Thyroid gland (tissue), 4 donors: ENCODE measurements around the gene ZNF677. TPM values are rescaled to one million over a fixed set of nuclear protein-coding genes. Genes with fewer than 3 reads are reported as not detected.
"Not testable (repeated sequence)": the region's sequence is repeated elsewhere in the genome, so short reads cannot be mapped to it uniquely, and the experiment has no call there.

Experiments used
- DNase-seq, 2 donors: peaks; one replicate each; pipeline ENCODE4 v3.0.0-alpha.2; 2019
- H3K27ac ChIP-seq, 3 donors: fragments of 200-600 bp; sonication (generic); 1 replicate in 2 of 3; 2 replicates in 1 of 3; pipeline ENCODE4 v1.5.1; 2016 to 2019; ENCODE audit warnings: mild to moderate bottlenecking in 1 of 3, moderate library complexity in 1 of 3
- H3K27me3 ChIP-seq: fragments of 200-600 bp; sonication (generic); one replicate; pipeline ENCODE4 v1.5.1; 2019
- H3K36me3 ChIP-seq, 2 donors: fragments of 200-600 bp; sonication (generic); one replicate each; pipeline ENCODE4 v1.5.1; 2016 to 2019
- H3K4me1 ChIP-seq, 2 donors: fragments of 200-600 bp; sonication (generic); one replicate each; pipeline ENCODE4 v1.5.1; 2017 to 2019
- H3K4me3 ChIP-seq, 3 donors: fragments of 200-600 bp; sonication (generic); replicated peaks in 1 of 3; 1 replicate in 2 of 3; 2 replicates in 1 of 3; pipeline ENCODE4 v1.5.1; 2016; ENCODE audit warnings: mild to moderate bottlenecking in 1 of 3
- H3K9me3 ChIP-seq: fragments of 200-600 bp; sonication (generic); one replicate; pipeline ENCODE4 v1.5.1; 2017
- POLR2A ChIP-seq, 2 donors: fragments of 450-650 bp; IDR thresholded peaks; one replicate each; pipeline ENCODE4 v1.6.1; 2017; ENCODE audit warnings: antibody characterized with exemption in 2 of 2, mild to moderate bottlenecking in 2 of 2, moderate library complexity in 1 of 2
- WGBS, 2 donors: methylation state at CpG; one replicate each; pipeline ENCODE4 v1.1.5; 2017; 5-methylcytosine and 5-hydroxymethylcytosine counted together
- intact Hi-C: fragments of 100-400 bp; cut with DNase I; formaldehyde crosslinking; loops from one replicate; pipeline ENCODE4 v1.15.1; 2023
- total RNA-seq, 4 donors: library from RNA; depleted of rRNA; stranded (reverse); fragments of >200 nt; gene quantifications; one replicate each; pipeline ENCODE4 v1.2.3, GENCODE V29; 2016
- TF ChIP-seq, protein P1 (sequence below), 6 experiments: fragments of 200-600 bp in 3 of 6; fragments of 450-650 bp in 3 of 6; sonication (generic) in 3 of 6; IDR thresholded peaks; one replicate each; pipeline ENCODE4 v1.5.1; 2016 to 2019; ENCODE audit warnings: antibody characterized with exemption in 6 of 6, mild to moderate bottlenecking in 2 of 6, inconsistent platforms in 1 of 6, moderate library complexity in 1 of 6

ZNF677 gene
- total RNA-seq, 4 donors from 2014 or later, result 15.7 to 42.1 (median 19.5) TPM

DNA sequence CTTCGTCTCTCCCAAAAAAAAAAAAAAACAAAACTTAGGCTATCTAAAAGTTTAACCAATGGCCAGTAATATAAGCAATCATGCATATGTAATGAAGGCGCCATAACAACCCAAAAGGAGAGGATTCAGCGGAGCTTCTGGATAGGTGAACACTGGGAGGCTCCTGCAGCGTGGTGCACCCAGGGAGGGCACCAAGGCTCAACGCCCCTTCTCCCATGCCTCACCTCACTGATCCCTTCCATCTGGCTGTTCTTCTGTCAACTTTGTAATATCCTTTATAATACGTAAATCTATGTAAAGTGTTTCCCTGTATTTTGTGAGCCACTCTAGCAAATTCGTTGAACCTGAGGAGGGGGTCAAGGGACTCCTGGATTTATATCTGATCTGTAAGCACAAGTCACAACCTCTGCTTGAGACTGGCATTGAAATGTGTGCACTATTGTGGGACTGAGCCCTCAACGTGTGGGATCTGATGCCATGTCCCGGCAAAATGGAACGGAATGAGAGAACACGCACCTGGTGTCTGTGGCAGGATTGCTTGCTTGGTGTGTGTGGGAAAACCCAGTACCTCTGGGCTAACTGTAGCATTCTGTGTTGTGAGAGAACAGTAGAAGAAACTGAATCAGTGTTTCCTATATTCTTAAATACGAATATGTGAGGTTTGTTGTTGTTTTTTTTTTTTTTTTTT lies 61.0 kb downstream of the ZNF677 start:
- 60 to 65% methylated on average over 12 of the region's 12 CpGs for WGBS, 2 donors
- intact Hi-C loops, result loop anchor here (10.0 kb wide), 2 partner anchors 171 to 551 kb away; partner anchors contain the start of gene ZNF525
- no peaks in the 10 kb centered on the region for H3K9me3 ChIP-seq
- no peaks in the 10 kb centered on the region for H3K36me3 ChIP-seq
- H3K4me1 ChIP-seq, result peaks cover 8% of the 10 kb centered on the region in 2 donors
- no peak overlapping the region for H3K27ac ChIP-seq
- peak overlapping the region in 1 of 3 donors; percentile 55 for H3K4me3 ChIP-seq
- TF ChIP-seq, protein P1, sequence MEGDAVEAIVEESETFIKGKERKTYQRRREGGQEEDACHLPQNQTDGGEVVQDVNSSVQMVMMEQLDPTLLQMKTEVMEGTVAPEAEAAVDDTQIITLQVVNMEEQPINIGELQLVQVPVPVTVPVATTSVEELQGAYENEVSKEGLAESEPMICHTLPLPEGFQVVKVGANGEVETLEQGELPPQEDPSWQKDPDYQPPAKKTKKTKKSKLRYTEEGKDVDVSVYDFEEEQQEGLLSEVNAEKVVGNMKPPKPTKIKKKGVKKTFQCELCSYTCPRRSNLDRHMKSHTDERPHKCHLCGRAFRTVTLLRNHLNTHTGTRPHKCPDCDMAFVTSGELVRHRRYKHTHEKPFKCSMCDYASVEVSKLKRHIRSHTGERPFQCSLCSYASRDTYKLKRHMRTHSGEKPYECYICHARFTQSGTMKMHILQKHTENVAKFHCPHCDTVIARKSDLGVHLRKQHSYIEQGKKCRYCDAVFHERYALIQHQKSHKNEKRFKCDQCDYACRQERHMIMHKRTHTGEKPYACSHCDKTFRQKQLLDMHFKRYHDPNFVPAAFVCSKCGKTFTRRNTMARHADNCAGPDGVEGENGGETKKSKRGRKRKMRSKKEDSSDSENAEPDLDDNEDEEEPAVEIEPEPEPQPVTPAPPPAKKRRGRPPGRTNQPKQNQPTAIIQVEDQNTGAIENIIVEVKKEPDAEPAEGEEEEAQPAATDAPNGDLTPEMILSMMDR (IDR thresholded peaks at IDR 0.05), result no peak
- TF ChIP-seq POLR2A (IDR thresholded peaks at IDR 0.05), result no peak
- no peak for DNase-seq
- no peaks in the 10 kb centered on the region for H3K27me3 ChIP-seq

DNA sequence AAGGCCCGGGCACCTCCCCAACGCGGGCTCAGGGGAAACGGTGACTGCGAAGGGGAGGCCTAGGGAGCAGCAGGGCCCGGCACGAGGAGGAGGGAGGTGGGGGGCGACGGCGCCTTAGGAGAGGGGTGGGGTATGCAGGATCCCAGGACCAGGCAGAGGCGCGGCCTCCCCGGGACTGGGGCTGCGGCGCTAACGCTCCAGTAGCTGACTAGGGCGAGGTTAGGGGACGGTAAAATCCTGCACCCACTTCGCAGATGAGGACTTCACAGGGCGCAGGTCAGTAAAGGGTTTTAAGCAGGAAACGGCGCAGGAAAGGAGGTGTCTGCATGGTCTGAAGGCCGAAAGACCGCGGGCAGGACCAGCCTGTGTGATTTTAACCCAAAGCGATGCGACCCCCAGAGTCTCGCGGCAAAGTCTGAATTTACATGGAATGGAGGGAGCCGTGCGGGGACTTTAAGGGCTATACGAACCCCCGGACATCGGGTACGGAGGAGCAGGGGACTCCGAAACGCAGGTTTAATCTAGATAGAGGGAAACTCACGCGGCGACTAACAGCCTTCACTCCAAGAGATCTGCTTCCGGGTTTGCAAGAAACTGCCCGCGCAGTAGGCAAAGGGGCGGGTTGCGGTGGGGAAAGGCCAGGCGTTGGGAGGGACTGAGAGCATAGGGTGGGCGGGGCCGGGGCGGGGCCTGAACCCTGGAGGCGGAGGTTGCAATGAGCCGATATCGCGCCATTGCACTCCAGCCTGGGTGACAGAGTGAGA lies 61.7 kb downstream of the ZNF677 start, which contains the start of gene ZNF665:
Gene ZNF665, minus strand, starts transcription at position 588 of the 764 bp plus-strand sequence. CDS start 10,460 bp downstream, outside the sequence.
- H3K4me3 ChIP-seq, result peak within 1 kb of the TSS; percentile 55 to 85 (median 83)
- DNase-seq, result peak; percentile 90 to 92
- intact Hi-C loops, result loop anchor here (10.0 kb wide), 2 partner anchors 172 to 552 kb away; partner anchors contain the start of gene ZNF525
- H3K36me3 ChIP-seq, result no peaks in the 10 kb centered on the region
- no peaks in the 10 kb centered on the region for H3K27me3 ChIP-seq
- WGBS, 2 donors, result 0 to 2% methylated on average over 41 to 50 of the region's 53 CpGs
- H3K4me1 ChIP-seq, result peaks cover 6 to 8% of the 10 kb centered on the region in 2 donors
- peak within 1 kb of the TSS; percentile 20 to 56 (median 33) for H3K27ac ChIP-seq
- TF ChIP-seq POLR2A (IDR thresholded peaks at IDR 0.05), result peak in 1 of 2 donors; percentile 63
- TF ChIP-seq, protein P1 (IDR thresholded peaks at IDR 0.05), result no peak
- H3K9me3 ChIP-seq, result no peaks in the 10 kb centered on the region

DNA sequence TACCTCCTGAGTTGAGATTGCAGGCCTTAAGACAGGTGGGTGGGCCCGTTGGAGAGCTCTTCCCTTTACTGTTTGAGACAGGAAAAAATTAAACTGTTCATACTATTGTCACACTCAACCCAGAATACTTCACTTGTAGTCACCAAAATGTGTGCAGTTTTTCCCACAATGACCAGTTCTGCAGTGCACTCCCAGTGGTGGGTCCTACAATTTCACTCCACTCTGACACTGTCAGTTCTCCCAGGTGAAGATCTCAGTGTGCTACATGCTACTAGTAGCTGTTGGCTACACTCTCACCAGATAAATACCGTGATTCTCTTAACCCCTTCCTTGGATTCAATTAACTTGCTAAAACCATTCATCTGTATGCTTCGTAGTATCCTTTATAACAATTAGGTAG lies 64.4 kb downstream of the ZNF677 start:
- no peak overlapping the region for H3K27ac ChIP-seq
- H3K9me3 ChIP-seq, result no peaks in the 10 kb centered on the region
- intact Hi-C loops, result loop anchor here (10.0 kb wide), 2 partner anchors 175 to 555 kb away; partner anchors contain the start of gene ZNF525
- 91 to 94% methylated on average over 3 of the region's 3 CpGs for WGBS, 2 donors
- H3K4me1 ChIP-seq, result peaks cover 0 to 5% of the 10 kb centered on the region in 2 donors
- H3K27me3 ChIP-seq, result no peaks in the 10 kb centered on the region
- no peak overlapping the region for H3K4me3 ChIP-seq
- no peak for TF ChIP-seq POLR2A (IDR thresholded peaks at IDR 0.05)
- TF ChIP-seq, protein P1 (IDR thresholded peaks at IDR 0.05), result no peak
- DNase-seq, result no peak
- no peaks in the 10 kb centered on the region for H3K36me3 ChIP-seq

DNA sequence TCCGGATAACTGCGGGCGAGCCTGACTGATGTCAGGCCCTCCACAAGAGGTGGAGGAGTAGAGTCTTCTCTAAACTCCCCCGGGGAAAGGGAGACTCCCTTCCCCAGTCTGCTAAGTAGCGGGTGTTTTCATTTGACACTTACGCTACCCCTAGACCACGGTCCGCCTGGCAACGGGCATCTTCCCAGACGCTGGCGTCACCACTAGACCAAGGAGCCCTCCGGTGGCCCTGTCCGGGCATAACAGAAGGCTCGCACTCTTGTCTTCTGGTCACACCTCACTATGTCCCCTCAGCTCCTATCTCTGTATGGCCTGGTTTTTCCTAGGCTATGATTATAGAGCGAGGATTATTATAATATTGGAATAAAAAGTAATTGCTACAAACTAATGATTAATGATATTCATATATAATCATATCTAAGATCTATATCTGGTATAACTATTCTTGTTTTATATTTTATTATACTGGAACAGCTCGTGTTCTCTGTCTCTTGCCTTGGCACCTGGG lies 64.9 kb downstream of the ZNF677 start:
- not testable (repeated sequence) for H3K9me3 ChIP-seq, H3K4me3 ChIP-seq, H3K27ac ChIP-seq, H3K4me1 ChIP-seq, H3K36me3 ChIP-seq, H3K27me3 ChIP-seq
- intact Hi-C loops, result loop anchor here (10.0 kb wide), 2 partner anchors 175 to 555 kb away; partner anchors contain the start of gene ZNF525
- 69 to 80% methylated on average over 11 to 12 of the region's 16 CpGs for WGBS, 2 donors
- peak in 1 of 2 donors; percentile 19 for DNase-seq

Other genes with a start within 250 kb of the ZNF677 start
- gene ERVV-1, start 241.0 kb downstream of the ZNF677 start, total RNA-seq, result not detected
- gene ERVV-2, start 210.1 kb downstream of the ZNF677 start, total RNA-seq, result under 1 TPM in 1 of 4 donors, not detected in 3; 0.40 TPM
- gene ZNF160, start 151.5 kb downstream of the ZNF677 start, total RNA-seq, result 100 to 1,000 TPM in 1 of 4 donors, 10 to 100 TPM in 3; 61.0 to 109 (median 81.4) TPM
- gene ZNF415, start 122.0 kb downstream of the ZNF677 start, total RNA-seq, result 10 to 100 TPM; 14.5 to 37.6 (median 18.9) TPM
- gene ZNF347, start 95.8 kb downstream of the ZNF677 start, total RNA-seq, result 10 to 100 TPM; 13.1 to 27.7 (median 19.9) TPM
- gene ZNF665, start 61.5 kb downstream of the ZNF677 start, total RNA-seq, result 1 to 10 TPM; 4.3 to 9.9 (median 7.3) TPM
- not detected for gene VN1R2, start 3.4 kb upstream of the ZNF677 start, total RNA-seq
- not detected for gene VN1R4, start 12.8 kb upstream of the ZNF677 start, total RNA-seq
- gene ZNF845, start 78.9 kb upstream of the ZNF677 start, total RNA-seq, result 10 to 100 TPM in 1 of 4 donors, 1 to 10 TPM in 3; 6.2 to 10.5 (median 8.8) TPM
- 10 to 100 TPM in 3 of 4 donors, 1 to 10 TPM in 1; 9.6 to 12.1 (median 11.6) TPM for gene ZNF525, start 110.8 kb upstream of the ZNF677 start, total RNA-seq
- gene ZNF765, start 140.3 kb upstream of the ZNF677 start, total RNA-seq, result 10 to 100 TPM; 10.4 to 16.9 (median 12.5) TPM
- 10 to 100 TPM; 11.8 to 15.2 (median 12.6) TPM for gene ZNF761, start 177.1 kb upstream of the ZNF677 start, total RNA-seq
- gene ZNF813, start 212.9 kb upstream of the ZNF677 start, total RNA-seq, result 1 to 10 TPM; 4.3 to 7.5 (median 5.4) TPM